Mucosa of rectum (tissue), 2 donors: Measurements from ENCODE around the gene MORN1.
A peak's percentile ranks its signal among the peaks of the same experiment; 100 is the strongest.

Source experiments
- H3K27ac ChIP-seq, 2 donors: one replicate each; pipeline ENCODE4 v1.7.0; 2013; ENCODE audit warnings: inconsistent platforms in 2 of 2, low read depth in 2 of 2, low read length in 2 of 2
- H3K27me3 ChIP-seq, 2 donors: one replicate each; pipeline ENCODE4 v1.7.0; 2013; ENCODE audit warnings: low read length in 2 of 2; ENCODE audit not compliant: control insufficient read depth in 2 of 2, insufficient read depth in 2 of 2
- H3K36me3 ChIP-seq, 2 donors: one replicate each; pipeline ENCODE4 v1.7.0; 2013; ENCODE audit warnings: low read length in 2 of 2; ENCODE audit not compliant: control insufficient read depth in 2 of 2, insufficient read depth in 2 of 2
- H3K4me1 ChIP-seq, 2 donors: one replicate each; pipeline ENCODE4 v1.7.0; 2013; ENCODE audit warnings: low read length in 2 of 2, mild to moderate bottlenecking in 1 of 2; ENCODE audit not compliant: control insufficient read depth in 2 of 2, insufficient read depth in 2 of 2
- H3K4me3 ChIP-seq, 2 donors: one replicate each; pipeline ENCODE4 v1.7.0; 2013; ENCODE audit warnings: low read length in 2 of 2
- H3K9ac ChIP-seq, 2 donors: one replicate each; pipeline ENCODE4 v1.7.0; 2013; ENCODE audit warnings: low read length in 2 of 2, low read depth in 1 of 2, mild to moderate bottlenecking in 1 of 2
- H3K9me3 ChIP-seq, 2 donors: one replicate each; pipeline ENCODE4 v1.7.0; 2013; ENCODE audit warnings: low read length in 2 of 2; ENCODE audit not compliant: control insufficient read depth in 2 of 2
- donor health status: healthy.
- donor health status: Normal muscosa, but diverticular disease.

The MORN1 gene

DNA sequence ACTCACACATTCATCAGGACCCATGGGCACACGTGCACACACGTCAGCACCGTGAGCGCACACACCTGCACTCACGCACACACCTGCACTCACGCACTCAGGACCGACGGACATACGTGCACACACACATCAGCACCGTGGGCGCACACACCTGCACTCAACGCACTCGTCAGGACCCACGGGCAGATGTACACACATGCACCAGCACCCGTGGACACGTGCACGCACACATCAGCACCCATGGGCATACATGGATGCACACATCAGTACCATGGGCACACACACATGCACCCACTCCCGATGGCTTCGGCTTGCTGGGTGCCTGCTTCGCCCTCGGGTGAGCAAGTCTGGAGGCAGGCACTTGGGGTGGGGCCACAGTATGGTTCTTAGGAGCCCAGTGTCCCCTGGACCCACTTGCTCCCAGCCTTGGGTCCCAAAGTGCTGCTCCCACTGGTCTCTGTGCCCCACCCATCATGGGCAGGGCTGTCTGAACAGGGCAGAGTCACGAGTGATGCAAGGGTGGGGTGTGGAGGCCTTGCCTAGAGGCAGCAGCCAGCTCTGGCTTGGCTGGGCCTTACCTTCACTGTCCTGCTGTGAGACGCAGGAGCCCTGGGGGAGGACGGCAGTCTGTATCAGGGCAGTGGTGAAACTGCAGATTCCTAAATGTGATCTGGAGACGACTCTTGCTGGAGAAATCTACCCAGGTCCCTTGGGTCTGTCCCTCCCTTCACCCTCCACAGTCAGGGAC is 113.4 kb downstream of the MORN1 start:
- no peaks in the 10 kb centered on the region for H3K9me3 ChIP-seq
- peaks cover 0 to 4% of the 10 kb centered on the region in 2 donors for H3K36me3 ChIP-seq
- no peak overlapping the region for H3K4me3 ChIP-seq
- H3K9ac ChIP-seq, result peak overlapping the region in 1 of 2 donors; percentile 17
- peaks cover 29 to 31% of the 10 kb centered on the region in 2 donors for H3K4me1 ChIP-seq
- no peak overlapping the region for H3K27ac ChIP-seq
- no peaks in the 10 kb centered on the region for H3K27me3 ChIP-seq

DNA sequence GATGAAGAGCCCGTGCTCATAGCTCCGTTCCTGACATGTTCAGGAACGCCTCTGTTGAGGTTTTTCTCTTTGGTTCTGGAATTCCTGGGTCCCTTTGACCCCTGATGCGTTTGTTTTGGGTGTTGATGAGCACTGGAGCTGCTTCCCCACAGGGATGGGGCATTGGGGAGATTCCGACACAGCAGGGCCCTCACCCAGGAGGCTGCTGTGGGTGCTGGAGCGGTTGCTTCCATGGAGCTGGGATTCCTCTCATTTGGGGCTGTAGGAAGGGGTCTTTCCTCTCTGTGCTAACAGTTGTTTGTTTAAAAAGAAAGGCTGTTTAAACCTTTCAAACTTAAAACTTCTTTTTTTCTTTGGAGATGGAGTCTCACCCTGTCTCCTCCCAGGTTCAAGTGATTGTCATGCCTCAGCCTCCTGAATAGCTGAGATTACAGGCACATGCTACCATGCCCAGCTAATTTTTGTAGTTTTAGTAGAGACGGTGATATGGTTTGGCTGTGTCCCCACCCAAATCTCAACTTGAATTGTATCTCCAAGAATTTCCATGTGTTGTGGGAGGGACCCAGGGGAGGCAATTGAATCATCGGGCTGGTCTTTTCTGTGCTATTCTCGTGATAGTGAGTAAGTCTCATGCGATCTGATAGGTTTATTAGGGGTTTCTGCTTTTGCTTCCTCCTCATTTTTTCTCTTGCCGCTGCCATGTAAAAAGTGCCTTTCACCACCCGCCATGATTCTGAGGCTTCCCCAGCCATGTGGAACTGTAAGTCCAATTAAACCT is 114.4 kb downstream of the MORN1 start:
- peaks cover 0 to 4% of the 10 kb centered on the region in 2 donors for H3K36me3 ChIP-seq
- H3K4me3 ChIP-seq, result no peak overlapping the region
- no peak overlapping the region for H3K9ac ChIP-seq
- no peak overlapping the region for H3K27ac ChIP-seq
- no peaks in the 10 kb centered on the region for H3K9me3 ChIP-seq
- no peaks in the 10 kb centered on the region for H3K27me3 ChIP-seq
- peaks cover 36 to 39% of the 10 kb centered on the region in 2 donors for H3K4me1 ChIP-seq

DNA sequence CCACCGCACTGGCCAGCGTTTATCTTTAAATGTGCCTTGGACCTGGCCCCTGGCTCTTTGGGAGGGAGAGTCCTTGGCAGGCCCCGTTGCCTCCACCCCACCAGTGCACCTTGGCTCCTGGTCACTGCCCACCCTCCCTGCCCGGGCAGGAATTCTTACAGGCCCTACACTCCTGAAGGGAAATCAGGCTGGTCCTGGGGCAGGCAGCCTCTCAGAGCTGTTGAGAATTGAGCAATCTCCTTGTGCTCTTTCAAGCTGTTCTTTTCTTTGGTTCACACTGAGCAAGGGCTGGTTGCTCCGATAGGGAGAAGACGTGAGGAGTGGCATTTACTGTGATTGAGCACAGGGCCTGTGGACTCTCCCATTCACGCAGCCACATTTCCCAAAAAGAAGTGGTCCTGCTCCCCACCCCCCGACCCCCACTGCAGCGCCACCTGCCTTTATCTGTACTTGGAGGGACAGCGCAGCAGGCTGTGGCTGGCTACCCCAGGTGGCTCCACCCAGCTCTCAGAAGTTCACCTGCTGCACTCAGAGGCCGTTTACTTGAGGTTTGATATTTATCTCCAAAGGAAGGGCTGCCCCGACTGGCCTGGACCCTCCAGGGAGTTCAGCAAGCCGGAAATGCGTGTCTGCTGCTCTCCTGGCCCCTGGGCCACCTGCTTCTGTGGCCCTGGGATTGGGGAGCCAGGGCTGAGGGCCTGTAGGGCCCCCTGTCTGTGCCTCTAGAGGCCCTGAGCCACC is 115.4 kb downstream of the MORN1 start:
- peaks cover 0 to 4% of the 10 kb centered on the region in 2 donors for H3K36me3 ChIP-seq
- no peak overlapping the region for H3K9ac ChIP-seq
- H3K9me3 ChIP-seq, result no peaks in the 10 kb centered on the region
- H3K27ac ChIP-seq, result peak overlapping the region in 1 of 2 donors; percentile 1
- H3K27me3 ChIP-seq, result no peaks in the 10 kb centered on the region
- peaks cover 42 to 47% of the 10 kb centered on the region in 2 donors for H3K4me1 ChIP-seq
- H3K4me3 ChIP-seq, result no peak overlapping the region

DNA sequence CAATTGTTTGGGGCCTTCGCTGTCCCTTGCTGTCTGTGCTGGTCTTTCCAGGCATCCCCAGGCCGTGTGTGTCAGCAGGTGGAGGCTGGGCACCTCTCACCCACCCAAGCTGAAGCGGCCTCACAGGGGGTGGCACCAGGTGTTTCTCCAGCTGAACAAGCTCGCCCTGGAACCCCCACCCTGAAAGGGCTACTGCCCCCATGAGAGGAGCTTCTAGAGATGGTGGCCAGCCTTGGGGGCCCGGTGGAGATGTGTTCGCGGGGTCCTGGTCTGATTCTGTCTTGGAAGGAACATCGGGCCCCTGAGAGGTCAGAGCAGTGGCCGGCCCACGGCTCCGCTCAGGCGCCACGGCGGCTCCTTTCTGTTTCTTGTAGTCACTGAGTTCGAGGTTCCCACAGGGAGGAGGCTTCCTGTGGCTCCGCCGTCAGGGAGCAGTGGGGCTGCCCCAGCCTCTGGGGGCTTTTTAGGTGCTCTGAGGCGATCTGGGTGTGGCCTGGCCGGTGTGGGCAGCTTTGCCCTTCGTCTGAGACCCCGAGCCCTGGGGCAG is 116.4 kb downstream of the MORN1 start:
- Histone ChIP-seq H3K9ac (no peak overlapping the region), H3K36me3 (peaks cover 0 to 4% of the 10 kb centered on the region in 2 donors), H3K4me1 (peaks cover 50 to 55% of the 10 kb centered on the region in 2 donors), H3K9me3 (no peaks in the 10 kb centered on the region), H3K27ac (peak overlapping the region in 1 of 2 donors; percentile 9), H3K27me3 (no peaks in the 10 kb centered on the region), H3K4me3 (no peak overlapping the region)

DNA sequence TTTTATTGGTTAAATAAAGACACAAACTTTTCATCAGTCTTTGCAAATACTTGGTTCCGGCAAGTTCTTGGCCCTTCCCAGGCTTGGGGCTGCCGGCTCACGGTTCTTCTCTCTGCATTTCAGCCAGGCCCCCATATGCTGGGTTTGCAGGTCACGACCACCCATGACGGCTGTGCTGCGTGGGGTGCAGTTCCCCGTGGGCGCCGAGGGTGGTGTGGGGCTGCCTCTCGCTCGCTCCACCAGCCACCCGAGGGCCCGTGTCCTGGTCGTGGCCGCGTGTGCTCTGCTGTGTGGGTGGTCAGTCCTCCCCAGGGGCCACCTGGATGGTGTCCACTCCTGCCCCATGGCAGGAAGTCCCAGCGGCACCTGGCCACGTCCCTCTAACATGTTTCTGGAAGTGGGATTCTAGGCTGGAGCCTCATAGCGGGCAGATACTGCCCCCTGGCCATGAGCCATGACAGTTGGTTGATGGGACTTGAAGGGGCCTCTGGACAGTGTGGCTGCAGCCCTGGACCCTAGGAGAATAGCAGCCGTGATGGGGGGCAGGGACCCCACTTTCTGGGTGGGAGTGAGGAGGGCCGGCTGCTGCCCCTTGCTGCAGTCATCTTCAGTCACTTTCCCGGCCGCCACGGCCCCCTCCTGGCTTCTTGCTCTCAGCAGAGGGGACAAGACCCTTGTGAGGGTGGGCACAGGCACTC is 117.0 kb downstream of the MORN1 start:
- no peak overlapping the region for H3K4me3 ChIP-seq

DNA sequence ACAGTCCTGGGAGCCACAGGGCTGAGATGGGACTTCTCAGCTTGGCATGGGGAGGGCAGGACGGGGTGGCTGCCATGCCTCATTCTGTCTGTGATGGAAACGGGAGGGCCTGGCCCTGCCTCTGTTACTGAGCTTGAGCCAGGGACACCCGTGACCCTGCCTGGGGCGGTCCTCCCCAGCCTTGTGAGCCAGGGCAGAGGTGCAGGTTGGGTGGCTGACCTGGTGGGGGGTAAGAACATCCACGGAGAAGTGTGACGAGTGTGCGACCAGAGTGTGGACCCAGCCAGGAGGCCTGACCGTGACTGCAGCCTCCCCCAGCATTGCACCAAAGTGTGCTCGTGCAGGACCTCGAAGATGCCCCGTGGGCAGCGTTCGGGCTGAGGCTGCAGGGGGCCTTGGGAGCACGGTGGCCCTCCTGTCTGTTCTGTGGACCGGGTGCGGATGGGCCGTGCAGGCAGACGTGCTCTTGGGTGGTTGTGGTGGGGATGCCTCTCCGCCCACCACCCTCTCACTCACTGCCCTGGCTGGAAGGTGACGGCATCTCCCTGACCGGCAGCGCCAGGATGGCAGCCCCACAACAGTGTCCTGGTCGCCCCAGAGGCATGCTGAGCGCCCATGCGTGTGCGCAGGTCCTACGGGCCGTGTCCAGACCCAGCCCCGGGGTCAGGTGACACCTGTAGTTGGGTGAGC is 117.8 kb downstream of the MORN1 start:
- peaks cover 43 to 47% of the 10 kb centered on the region in 2 donors for H3K4me1 ChIP-seq
- H3K9ac ChIP-seq, result no peak overlapping the region
- H3K27ac ChIP-seq, result peak overlapping the region in 1 of 2 donors; percentile 9
- H3K27me3 ChIP-seq, result no peaks in the 10 kb centered on the region
- no peak overlapping the region for H3K4me3 ChIP-seq
- no peaks in the 10 kb centered on the region for H3K9me3 ChIP-seq
- peaks cover 0 to 4% of the 10 kb centered on the region in 2 donors for H3K36me3 ChIP-seq

More for the DNA sequence above, 117.0 kb downstream of the MORN1 start:
- Histone ChIP-seq H3K9me3 (no peaks in the 10 kb centered on the region), H3K27me3 (no peaks in the 10 kb centered on the region), H3K36me3 (peaks cover 0 to 4% of the 10 kb centered on the region in 2 donors), H3K4me1 (peaks cover 47 to 53% of the 10 kb centered on the region in 2 donors), H3K9ac (no peak overlapping the region), H3K27ac (peak overlapping the region in 1 of 2 donors; percentile 9)

DNA sequence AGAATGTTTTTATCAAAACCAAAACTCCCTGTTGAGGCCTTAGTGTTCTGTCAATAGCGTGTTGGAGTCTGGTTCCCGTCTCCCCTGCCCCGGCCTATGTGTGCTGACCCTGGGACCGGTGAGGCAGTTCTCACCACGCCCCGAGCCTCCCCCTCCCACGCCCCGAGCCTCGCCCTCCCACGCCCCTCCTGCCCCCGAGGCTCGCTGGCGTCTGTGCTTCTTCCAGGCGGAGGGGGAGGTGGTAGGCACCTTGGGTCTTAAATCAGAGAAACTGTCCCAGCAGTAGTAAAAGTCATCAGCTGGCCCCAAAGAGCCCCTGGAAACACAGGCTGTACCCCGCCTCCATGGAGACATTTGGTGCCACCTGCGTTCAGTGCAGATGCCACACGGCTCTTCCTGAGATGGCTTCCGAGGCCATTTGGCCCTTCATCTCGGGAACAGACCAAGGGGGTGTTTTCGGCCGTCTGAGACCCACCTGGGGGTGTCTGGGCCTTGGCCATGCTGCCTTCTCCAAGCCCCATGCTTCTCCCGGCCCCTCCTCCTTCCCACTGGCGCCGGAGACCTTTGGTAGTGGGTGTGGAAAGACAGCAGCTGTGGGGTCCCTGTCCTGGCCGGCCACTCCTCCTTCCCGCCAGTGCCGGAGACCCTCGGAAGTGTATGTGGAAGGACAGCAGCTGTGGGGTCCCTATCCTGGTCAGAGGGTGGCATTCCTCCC is 118.5 kb downstream of the MORN1 start:
- Histone ChIP-seq H3K4me3 (no peak overlapping the region), H3K4me1 (peaks cover 42% of the 10 kb centered on the region in 2 donors), H3K9ac (no peak overlapping the region), H3K36me3 (peaks cover 0 to 4% of the 10 kb centered on the region in 2 donors), H3K27me3 (no peaks in the 10 kb centered on the region), H3K27ac (no peak overlapping the region), H3K9me3 (no peaks in the 10 kb centered on the region)

DNA sequence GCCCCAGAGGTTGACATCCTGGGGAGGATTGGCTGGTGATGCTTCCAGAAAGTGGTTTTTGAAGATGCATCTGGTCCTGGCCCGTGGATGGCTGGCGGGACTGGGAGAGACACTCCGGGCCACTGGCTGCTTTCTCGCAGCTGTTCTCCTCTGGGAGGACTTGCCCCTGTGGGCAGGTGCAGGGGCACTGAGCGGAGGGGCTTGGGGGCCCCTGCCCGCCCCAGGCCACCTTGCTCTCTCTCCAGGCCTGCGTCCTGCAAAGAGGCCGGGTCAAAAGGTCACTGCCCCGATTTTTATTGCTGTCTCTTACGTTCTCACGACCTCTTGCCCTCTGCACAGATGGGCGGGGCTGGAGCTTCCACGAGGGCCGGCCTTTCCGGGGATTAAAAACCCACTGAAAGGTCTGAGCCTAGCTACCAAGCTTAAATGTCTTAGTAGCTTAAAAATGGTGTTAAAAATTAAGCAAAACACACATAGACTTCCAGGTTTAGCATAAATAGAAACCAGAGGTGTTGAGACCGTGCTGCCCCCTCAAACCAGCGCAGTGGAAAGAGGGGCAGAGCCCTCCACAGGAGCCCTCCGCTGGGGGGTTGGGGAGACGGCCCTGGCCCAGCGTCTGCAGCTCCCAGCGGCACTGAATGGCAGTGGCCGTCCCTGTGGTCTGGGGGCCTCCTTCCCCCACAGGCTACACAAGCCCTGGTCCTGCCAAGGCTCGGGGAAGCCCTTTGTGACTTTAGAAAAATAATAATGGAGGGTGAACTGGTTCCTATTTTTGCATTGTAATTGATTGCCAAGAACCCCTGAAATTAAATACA is 119.3 kb downstream of the MORN1 start:
- no peak overlapping the region for H3K9ac ChIP-seq
- no peaks in the 10 kb centered on the region for H3K36me3 ChIP-seq
- no peaks in the 10 kb centered on the region for H3K9me3 ChIP-seq
- H3K4me1 ChIP-seq, result peaks cover 45 to 47% of the 10 kb centered on the region in 2 donors
- no peak overlapping the region for H3K27ac ChIP-seq
- no peaks in the 10 kb centered on the region for H3K27me3 ChIP-seq
- H3K4me3 ChIP-seq, result no peak overlapping the region
